LNCAP (cell line): Measurements from ENCODE around the gene HAAO.

Source experiments
- CTCF ChIP-seq: fragments of 450-650 bp; IDR thresholded peaks from 2 replicates; pipeline ENCODE4 v1.5.1; 2017; ENCODE audit warnings: mild to moderate bottlenecking

The HAAO gene

GRCh38 chr2:42800981-42801380, 8.6 kb upstream of the HAAO start:
- no peak for TF ChIP-seq CTCF

DNA sequence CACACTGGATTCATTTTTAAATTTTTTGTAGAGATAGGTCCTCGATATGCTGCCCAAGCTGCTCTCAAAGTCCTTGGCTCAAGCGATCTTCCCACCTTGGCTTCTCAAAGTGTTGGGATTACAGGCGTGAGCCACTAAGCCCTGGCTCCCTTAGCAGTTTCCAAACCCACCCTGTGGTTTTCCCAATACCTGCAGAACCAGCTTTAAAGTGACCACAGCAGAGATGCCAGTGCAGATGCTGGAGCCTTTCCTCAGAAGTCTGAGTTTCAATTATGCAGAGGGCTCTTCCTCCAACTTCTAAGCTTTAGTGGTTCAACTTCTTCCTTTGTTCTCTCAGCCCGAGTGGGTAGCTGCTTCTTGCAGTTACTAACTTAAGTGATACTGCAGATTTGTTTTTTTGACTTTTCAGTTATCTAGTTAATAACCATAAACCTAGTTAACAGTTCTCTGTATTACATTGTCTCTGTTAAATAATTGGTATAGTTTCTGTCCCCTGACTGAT, 8.1 kb upstream of the HAAO start:
- TF ChIP-seq CTCF, result no peak

DNA sequence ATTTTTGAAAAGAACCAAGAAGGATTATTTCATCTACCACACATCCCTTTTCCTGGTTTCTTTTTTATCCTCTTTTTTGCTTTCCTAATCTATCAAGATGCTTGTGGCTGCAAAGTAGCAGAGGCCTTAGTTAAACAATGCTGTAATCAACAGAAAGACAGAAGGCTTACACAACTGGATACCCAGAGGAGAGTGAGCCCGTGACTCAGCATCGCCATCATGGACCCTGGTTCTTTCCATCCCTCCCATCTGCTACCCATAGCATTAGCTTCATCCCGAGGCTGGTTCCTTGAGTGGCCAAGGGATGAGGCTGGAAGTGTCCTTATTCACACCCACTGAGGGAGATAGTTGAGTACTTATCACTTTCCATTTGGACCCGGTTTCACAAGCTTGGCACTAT, 7.5 kb upstream of the HAAO start:
- TF ChIP-seq CTCF, result no peak

DNA sequence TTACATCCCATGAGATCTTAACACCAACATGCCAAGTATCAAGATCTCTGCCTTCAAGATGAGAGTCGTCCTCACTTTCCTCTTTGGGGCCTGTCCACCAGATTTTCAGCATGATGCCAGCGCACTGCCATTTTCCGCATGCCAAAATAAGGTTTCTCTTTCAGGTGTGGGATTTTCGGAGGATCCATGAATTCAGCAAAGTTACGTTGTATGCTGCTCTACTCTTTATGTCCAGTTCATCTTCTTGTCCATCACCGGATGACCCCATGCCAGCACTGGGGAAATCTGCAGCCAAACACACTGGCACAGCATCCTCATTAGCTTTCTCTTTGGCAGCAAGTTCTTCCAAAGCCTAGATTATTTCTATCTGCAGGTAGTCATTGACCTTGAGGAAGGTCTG, 4.9 kb upstream of the HAAO start:
- TF ChIP-seq CTCF, result no peak

DNA sequence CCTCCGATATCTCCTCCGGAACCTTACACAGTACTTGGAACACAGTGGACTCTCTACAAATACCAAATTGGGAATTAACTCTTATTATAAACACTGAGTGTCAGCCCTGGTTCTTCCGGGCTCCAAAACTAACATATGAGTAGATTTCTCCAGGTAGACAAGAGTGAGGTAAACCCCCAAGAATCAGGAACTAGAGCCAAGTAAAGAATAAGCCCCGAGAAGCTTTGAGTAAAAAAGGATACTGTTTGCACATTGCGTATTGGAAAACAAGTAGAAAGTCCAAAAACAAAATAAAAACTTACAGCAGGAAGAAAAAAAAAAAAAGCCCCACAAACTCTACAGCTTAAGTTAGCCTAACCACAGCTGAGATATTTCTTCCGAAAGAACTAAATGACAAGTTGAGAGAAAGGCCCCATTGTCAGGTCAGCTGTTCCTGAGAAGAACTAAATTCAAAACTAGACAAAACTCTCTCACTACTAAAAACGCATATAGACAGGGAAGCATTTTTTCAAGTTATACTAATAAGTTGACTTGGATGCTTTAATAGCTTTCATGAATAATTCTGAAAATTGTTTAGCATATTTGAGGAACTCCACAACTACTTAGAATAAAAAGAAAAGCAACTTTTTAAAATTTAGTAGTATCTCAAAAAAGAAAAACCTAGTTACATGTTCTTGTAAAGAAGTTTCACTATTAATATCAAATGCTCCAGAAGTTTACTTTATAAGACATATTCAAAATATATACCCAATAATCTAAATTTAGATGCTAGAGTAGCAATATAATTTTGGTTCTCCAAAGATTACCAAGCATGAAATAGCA, 4.3 kb upstream of the HAAO start:
- TF ChIP-seq CTCF, result no peak

GRCh38 chr2:42795841-42796301, 3.5 kb upstream of the HAAO start:
- no peak for TF ChIP-seq CTCF

DNA sequence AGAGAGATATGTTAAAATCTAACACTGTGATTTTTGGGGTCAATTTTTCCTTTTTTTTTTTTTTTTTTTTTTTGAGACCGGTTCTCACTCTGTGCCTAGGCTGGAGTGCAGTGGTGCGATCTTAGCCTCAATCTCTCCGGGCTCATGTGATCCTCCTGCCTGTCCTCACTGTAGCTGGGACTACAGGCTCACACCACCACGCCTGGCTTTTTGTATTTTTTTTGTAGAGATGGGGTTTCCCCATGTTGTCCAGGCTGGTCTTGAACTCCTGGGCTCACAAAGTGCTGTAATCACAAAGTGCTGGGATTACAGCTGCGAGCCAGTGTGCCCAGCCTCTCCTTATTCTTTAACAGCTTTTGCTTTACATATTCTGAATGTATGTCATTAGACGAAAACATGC, 2.9 kb upstream of the HAAO start:
- TF ChIP-seq CTCF, result no peak
